HG02981 (cell line): ENCODE measurements around the gene C11orf24.

Experiments used
- ATAC-seq: cut with Tn5 transposase; IDR thresholded peaks from one replicate; pipeline ENCODE4 v1.9.1; 2021; ENCODE audit warnings: mild to moderate bottlenecking, moderate library complexity; ENCODE audit not compliant: unreplicated experiment

Gene C11orf24

DNA sequence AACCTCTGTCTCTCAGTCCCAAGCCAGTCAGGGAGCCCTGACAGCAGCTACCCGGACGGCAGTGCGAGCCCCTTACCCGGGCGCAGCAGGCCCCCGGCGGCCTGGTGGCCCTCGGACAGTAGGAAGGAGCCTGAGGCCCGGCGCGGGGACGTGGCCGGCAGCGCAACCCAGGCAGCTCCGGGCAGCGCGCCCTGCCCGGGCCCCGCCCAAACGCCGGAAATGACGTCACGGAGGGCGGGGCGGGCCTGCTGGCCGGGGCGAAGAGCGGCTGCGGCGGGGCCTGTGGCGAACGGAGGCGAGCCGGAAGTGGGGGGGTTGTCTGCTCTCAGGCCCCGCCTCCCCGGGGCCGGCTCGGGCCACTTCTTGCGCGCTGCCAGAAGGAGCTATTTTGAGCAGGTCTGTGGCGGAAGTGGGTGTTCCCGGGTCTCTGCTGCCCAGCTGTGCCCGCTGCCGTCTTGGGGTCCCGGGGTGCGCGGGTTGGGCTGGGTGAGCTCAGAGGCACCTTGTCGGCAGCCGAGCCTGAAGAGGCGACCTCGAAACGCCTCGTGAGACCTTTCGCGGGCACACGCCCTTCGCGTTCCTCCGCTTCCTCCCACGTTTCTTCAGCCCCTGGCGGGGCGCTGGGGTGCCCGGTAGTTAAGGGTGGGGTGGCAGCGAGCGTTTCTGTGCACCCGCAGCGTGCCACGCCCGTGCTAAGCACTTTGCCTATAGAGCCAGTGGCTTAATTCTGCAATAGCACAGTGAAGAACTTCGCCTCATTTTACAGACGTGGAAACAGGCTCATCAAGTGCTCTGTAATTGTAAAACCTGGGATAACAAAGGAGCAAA, at the start of gene C11orf24:
C11orf24 (minus strand) TSS at position 193 of the 828 bp plus-strand sequence. CDS start 8,206 bp downstream, outside the sequence.
- ATAC-seq, result peak; percentile 74

DNA sequence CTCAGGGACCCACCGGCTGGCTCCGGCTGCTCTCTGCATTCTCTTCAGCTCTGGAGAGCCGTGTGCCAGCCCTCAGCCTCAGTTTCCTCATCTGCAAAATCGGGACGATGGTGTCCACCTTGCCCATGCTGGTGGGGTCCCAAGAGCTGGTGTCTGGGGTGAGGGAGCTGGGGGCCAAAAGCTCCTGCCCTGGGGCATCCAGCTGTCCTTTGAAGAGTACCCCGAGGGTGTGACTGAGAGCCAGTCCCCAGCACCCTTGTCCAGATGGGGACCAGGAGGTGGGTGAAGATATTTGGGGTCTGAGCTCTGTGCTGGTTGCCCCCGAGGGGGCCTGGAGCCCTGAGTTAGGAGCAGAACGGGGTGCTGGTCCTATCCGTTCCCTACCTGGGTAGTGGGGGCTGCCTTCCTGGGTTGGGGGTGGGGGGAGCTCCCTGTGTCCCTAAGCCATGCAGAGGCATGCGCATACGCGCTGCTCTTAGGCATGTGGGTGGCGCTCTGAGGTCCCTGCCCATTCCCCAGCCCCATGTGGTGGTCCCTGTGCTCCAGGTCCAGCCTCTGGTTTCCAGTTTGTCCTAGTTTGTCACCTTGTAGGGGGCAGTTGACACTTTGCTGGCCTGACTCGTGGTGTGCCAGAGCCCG, 45.5 kb upstream of the C11orf24 start:
- ATAC-seq, result no peak

- no peak for ATAC-seq
Measured at GRCh38 chr11:68315171-68315920, 43.6 kb upstream of the C11orf24 start.

DNA sequence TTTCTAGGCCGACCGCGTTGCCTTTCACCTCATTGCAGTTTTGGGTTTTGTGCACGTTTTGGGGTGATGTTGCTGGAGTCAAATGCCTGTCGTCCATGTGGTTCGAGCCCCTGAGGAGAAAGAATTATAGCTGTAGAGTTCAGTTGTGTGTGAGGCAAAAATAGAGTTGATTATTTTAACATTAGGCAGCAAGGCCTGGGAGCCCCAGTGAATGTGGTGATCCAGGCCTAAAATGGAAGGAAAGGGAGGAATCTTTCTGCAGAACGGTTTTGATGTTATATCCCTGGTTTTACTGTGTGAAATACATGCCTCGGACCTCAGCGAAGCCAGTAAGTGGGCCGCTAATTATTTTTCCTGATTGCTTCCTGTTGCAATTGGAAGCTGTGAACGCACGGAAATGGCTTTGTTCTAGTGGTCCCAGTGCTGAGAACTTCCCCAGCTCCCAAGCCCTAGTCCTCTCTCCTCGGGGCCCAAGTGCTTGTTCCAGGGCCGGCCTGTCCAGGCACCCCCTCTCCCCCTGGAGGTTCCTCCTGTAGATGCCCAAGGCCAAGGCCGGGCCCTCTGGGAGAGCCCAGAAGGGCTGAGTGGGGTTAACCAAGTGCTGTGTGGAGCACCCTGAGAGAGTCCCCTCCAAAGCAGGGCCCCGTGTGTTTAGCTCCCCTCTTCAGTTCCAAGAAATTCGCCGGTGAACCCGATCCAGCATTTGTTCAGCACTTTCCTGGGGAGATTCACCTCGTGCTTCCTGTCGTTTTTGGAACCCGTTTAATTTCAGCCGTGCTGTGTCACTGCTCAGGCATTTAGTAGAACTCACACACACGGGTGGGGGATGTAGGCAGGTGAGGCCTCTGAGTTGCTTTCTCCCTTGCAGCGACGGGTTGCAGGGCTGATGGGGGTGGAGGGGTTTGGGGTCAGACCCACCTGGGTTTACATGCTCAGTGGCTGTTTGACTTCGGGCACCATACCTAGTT, 42.7 kb upstream of the C11orf24 start:
- no peak for ATAC-seq

DNA sequence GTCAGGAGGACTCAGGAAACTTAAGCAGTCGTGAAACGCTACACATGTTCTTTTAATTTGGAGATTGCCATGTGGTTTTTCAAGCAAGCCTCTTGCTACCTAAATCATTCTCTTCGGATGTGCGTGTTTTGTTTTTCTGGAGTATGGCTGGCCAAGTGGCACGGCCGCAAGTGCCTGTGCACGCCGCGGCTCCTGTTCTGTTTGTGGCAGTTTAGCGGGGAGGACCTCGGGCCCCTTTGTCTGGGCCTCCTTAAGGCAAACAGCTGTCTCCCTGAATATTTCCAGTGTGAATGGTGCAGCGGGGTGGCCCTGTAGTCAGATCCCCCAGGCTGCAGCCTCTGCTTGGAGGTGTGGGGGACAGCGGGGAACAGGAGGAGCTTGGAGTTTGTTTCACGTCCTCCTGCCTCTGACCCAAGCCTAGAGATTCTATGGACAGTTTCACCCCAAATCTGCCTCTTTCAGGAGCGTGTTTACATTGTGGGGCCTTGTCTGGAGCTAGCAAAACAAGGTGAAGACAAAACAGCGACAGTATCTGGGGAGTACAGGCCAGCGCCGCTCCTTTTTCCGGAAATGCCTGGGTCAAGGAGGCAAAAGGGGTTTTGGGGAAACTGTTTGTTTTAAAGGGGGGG, 41.9 kb upstream of the C11orf24 start:
- ATAC-seq, result no peak

- no peak for ATAC-seq
Measured at GRCh38 chr11:68312780-68313573, 41.2 kb upstream of the C11orf24 start.

DNA sequence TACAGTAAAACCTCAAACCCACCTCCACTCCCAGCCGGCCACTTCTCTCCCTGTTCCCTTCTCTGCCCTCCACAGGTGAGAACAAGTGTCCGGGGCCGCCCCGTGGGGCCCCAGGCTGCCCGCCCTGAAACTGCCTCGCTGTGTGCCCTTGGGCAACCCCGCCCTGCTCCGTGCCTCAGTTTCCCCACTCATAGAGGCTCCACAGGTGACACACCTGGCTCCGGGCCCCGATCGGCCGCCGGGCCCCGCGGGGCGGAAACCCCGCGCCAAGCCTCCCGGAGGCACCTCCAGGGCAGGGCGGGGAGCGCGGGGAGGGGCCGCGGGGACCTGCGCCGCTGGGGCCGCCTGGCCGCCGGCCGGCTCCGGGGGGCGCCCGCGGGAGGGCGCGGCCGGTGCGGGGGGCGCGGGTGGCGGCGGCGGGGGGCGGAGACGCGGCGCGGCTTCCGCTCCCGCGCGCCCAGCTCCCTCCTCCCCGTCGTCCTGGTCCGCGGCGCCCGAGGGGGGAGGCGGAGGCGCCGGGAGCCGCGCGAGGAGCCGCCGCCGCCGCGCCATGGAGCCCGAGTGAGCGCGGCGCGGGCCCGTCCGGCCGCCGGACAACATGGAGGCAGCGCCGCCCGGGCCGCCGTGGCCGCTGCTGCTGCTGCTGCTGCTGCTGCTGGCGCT, 40.5 kb upstream of the C11orf24 start, which contains the start of gene LRP5:
LRP5 (plus strand) TSS at position 475 of the 663 bp plus-strand sequence; CDS start at position 599, 124 bp downstream.
- no peak for ATAC-seq

DNA sequence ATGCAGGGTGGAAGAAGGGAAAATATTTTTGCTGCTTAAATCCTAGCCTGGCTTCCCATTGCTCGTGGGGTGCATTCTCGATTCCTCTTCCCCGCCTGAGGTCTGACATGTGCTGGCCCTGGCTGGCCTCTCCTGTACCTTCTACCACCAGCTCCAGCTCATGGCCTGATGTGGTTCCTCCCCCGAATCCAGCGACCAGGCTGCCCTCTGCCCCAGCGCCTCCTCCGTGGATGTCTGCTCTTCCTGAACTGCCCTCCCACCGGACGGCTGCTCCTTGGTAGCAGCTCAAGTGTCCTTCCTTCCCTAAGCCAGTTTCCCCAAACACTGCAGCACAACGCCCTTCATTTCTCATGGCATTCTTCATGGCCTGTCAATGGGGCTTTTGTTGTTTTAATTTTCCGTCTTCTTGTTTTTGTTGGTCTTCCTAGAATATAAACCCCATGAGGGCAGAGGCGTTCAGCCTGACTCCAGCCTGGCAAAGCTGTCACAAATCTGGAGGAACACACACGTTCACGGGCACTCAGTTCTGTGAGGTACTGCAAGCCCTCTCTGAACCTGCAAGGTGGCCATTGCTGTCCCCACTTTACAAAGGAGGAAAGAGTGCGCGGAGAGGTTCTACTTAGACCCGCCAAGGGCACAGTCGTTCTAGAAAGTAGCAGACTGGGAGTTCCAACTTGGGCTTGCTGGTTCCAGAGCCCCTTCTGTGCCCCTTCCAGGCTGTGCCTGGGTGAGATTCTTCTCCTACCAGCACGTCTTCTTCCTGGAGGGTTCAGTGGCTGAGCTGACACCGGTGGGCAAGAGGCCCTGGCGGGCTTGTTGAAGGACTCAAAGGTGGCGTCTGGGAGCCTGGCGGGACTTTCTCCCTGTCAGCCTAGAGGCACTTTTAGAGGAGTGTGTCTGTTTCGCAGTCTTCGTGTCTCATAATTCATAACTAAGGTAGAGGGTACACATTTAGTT, 39.7 kb upstream of the C11orf24 start:
- no peak for ATAC-seq

DNA sequence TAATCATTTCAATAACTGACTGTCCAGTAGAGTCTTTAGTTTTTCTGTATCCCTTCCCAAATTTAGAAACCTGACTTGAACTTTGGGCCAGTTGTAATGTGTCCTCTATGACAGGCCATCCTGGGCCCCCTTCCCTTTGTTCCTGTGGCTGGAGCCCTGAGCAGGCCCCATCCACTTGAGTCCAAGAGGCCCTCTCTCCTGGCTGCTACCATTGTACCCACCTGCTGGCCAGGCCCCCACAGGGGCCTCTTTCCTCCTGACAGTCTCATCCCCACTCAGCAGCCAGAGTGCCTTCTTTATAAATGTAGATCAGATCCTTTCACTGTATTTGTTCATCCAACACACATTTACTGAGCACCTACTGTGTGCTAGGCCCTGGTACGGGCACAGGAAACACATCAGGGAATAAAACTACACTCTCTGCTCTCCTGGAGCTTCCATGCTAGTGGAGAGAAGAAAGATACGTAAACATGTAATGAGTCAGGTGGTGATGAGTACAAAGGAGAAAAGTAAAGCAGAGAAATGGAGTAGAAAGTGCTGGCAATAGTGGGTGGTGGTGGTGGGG, 37.9 kb upstream of the C11orf24 start:
- ATAC-seq, result no peak

GRCh38 chr11:68308068-68308467, 36.3 kb upstream of the C11orf24 start:
- ATAC-seq, result no peak

- ATAC-seq, result no peak
Measured at GRCh38 chr11:68306636-68307035, 34.9 kb upstream of the C11orf24 start.

DNA sequence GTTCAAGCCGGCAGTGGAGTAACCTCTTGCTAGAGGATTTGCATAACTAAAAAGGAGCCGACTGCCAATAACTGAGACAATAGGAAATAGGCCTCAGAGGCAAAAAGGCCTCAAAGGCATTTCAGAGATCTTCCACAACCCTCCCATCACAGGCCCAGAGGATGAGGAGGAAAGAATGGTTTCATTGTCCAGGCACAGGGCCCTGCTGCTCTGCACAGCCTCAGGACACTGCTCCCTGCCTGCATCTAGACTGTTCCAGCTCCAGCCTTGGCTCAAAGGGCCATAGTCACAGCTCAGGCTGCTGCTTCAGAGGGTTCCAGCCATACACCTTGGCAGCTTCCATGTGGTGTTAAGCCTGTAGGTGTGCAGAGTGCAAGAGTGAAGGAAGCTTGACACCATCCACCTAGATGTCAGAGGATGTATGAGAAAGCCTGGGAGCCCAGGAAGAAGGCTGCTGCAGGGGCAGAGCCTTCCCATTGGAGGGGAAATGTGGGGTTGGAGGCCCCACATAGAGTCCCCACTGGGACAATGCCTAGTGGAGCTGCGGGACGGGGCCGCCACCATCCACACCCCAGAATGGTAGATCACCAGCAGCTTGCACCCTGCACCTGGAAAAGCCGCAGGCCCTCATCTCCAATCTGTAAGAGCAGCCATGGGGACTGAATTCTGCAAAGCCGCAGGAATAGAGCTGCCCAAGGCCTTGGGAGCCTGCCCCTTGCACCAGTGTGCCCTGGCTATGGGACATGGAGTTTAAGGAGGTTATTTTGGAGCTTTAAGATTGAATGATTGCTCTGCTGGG, 32.4 kb upstream of the C11orf24 start:
- ATAC-seq, result no peak

DNA sequence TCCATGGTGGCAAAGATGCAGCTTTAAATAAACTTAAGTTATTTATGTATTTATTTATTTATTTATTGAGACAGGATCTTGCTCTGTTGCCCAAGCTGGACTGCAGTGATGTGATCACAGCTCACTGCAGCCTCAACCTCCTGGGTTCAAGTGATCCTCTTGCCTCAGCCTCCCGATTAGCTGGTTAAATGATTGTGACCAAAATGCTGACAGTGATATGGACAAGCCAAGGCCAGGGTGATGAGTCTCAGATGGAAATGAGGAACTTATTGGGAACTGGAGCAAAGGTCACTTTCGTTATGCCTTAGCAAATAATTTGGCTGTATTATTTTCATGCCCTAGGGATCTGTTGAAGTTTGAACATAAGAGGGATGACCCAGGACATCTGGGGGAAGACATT, 31.3 kb upstream of the C11orf24 start:
- ATAC-seq, result no peak

DNA sequence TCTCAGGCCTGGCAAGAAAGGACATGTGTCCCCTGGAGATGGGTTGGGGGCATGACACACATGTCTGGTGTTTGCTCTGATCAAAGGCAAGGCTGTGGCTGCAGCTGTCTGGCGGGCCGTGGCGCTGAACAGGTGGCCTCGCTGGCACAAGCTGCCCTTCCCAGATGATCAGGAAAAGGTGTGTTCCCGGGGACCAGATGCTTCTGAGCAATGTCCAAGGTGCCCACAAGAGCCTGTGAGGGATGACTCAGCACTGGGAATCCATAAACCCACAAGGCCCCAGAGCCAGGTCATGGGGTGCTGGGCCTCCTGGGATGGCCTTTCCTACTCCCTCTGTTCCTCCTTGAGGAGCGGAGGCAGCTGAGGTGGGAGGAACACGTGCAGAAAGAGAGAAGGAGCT, 30.9 kb upstream of the C11orf24 start:
- no peak for ATAC-seq

GRCh38 chr11:68302256-68302655, 30.5 kb upstream of the C11orf24 start:
- ATAC-seq, result no peak

DNA sequence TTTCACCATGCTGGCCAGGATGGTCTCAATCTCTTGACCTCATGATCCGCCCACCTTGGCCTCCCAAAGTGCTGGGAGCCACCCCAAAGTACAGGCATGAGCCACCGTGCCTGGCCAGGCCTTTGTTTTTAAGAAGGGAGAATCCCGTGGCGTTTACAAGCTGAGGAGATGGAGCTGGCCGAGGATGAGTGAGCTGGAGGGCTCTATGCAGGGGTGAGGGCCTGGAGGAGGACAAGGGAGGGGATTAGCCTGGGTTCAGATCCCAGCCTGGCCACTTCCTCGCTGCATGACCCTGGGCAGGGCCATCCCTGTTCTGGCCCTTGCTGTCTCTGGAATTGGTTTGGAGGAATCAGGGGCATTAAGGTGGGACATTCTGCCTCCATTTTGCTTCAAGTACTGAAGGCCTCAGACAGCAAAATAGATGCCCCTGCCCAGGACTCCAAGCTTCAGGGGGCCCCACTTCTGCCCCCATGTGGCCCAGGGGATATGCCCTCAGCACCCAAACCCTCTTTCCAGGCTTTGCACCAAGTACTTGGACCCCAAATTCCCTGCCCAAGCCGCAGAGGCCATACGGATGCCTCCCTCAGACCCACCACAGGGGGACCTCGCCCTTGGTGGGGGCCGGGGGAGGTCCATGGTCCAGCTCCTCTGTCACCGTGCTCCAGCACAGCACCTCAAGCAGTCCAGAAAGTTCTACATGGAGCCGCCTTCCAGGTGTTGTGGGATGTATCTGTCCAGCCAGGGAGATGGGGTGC, 28.5 kb upstream of the C11orf24 start:
- ATAC-seq, result no peak
